Measurements from ENCODE around the gene PGD. TPM values are rescaled to one million over a fixed set of nuclear protein-coding genes. Genes with fewer than 3 reads are reported as not detected.

PGD gene
- total RNA-seq, 8 experiments from 2014 or later, result 128 to 504 (median 213) TPM

- WGBS, 10 experiments, result 0 to 58% (median 17%) methylated on average over 1 to 16 of the region's 16 CpGs; no CpG with 5 or more reads in 3 of the 10 experiments
- Histone ChIP-seq H3K4me1 (replicated peaks in 1 of 2) (peaks cover 14 to 21% of the 10 kb centered on the region in 2 donors), H3K4me3 (peak overlapping the region; percentile 63 to 93 (median 72)), H3K27ac (peak overlapping the region in 1 of 2 donors; percentile 78)
- ATAC-seq (replicated peaks in 6 of 8), result no peak
- in situ Hi-C loops (cut with MboI; ENCODE audit: low pct_unique_long_range_greater_than_20kb in 2 of 9, low sequenced_read_pairs in 9 of 9, unreplicated experiment in 9 of 9), result loop anchor here in 2 of 9 experiments (10.0 kb wide), 1 partner anchor 555 kb away; no protein-coding TSS in a partner anchor
These were observed 31.0 kb downstream of the PGD start for GRCh38 chr1:10429868-10430215.

- WGBS, 10 experiments, result 0 to 3% (median 0%) methylated on average over 1 to 10 of the region's 95 CpGs; no CpG with 5 or more reads in 5 of the 10 experiments
- H3K27ac ChIP-seq, result peak within 1 kb of the TSS; percentile 62 to 78
- in situ Hi-C loops (cut with MboI; ENCODE audit: low pct_unique_long_range_greater_than_20kb in 2 of 9, low sequenced_read_pairs in 9 of 9, unreplicated experiment in 9 of 9), result no loop called here
These were observed 31.6 kb downstream of the PGD start, which contains the start of gene CENPS for GRCh38 chr1:10430216-10431069. Gene CENPS, plus strand, starts transcription at chr1:10430433. Its CDS starts 85 bp downstream, at chr1:10430518.

GRCh38 chr1:10431070-10431730, 32.3 kb downstream of the PGD start:
- peak in 6 of 8 experiments; percentile 1 to 17 (median 4) for ATAC-seq (replicated peaks in 6 of 8)
- WGBS, 10 experiments, result 2 to 53% (median 15%) methylated on average over 5 to 28 of the region's 30 CpGs; no CpG with 5 or more reads in 2 of the 10 experiments
- Histone ChIP-seq H3K4me1 (replicated peaks in 1 of 2) (peaks cover 14 to 21% of the 10 kb centered on the region in 2 donors), H3K4me3 (peak overlapping the region; percentile 63 to 93 (median 72)), H3K27ac (peak overlapping the region; percentile 62 to 78)
- in situ Hi-C loops (cut with MboI; ENCODE audit: low pct_unique_long_range_greater_than_20kb in 2 of 9, low sequenced_read_pairs in 9 of 9, unreplicated experiment in 9 of 9), result no loop called here

More at GRCh38 chr1:10430216-10431069, 31.6 kb downstream of the PGD start, which contains the start of gene CENPS:
- Histone ChIP-seq H3K4me1 (replicated peaks in 1 of 2) (peaks cover 14 to 21% of the 10 kb centered on the region in 2 donors), H3K4me3 (peak within 1 kb of the TSS; percentile 63 to 93 (median 72))
- peak; percentile 84 to 92 (median 91) for ATAC-seq (replicated peaks in 6 of 8)

GRCh38 chr1:10432910-10433700, 34.2 kb downstream of the PGD start:
- WGBS, 10 experiments, result 50 to 83% (median 69%) methylated on average over 2 to 13 of the region's 14 CpGs; no CpG with 5 or more reads in 1 of the 10 experiments
- Histone ChIP-seq H3K4me3 (no peak overlapping the region), H3K4me1 (replicated peaks in 1 of 2) (peaks cover 14 to 21% of the 10 kb centered on the region in 2 donors), H3K27ac (no peak overlapping the region)
- ATAC-seq (replicated peaks in 6 of 8), result no peak
- in situ Hi-C loops (cut with MboI; ENCODE audit: low pct_unique_long_range_greater_than_20kb in 2 of 9, low sequenced_read_pairs in 9 of 9, unreplicated experiment in 9 of 9), result no loop called here

DNA sequence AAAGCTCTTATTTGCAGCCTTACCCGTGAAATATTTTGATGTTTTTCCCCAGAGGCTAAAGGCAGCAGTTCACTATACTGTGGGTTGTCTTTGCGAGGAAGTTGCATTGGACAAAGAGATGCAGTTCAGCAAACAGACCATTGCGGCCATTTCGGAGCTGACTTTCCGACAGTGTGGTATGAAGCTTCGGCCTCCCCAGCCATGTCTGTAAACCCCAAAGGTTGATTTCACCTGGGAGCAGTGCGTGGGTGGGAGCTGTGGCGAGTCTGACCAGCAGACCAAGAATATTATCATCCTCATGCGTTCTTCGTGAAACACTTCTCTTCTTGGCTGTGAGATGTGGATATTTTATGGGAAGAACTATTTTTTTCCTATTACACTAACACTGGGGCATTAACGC, 34.9 kb downstream of the PGD start:
- H3K4me1 ChIP-seq (replicated peaks in 1 of 2), result peaks cover 14 to 26% of the 10 kb centered on the region in 2 donors

GRCh38 chr1:10434590-10434989, 35.7 kb downstream of the PGD start:
- ATAC-seq (replicated peaks in 6 of 8), result no peak
- peaks cover 16 to 33% of the 10 kb centered on the region in 2 donors for H3K4me1 ChIP-seq (replicated peaks in 1 of 2)
- in situ Hi-C loops (cut with MboI; ENCODE audit: low pct_unique_long_range_greater_than_20kb in 2 of 9, low sequenced_read_pairs in 9 of 9, unreplicated experiment in 9 of 9), result no loop called here
- H3K27ac ChIP-seq, result no peak overlapping the region
- 83 to 100% (median 94%) methylated on average over 1 to 5 of the region's 5 CpGs; no CpG with 5 or more reads in 1 of the 10 experiments for WGBS, 10 experiments
- H3K4me3 ChIP-seq, result no peak overlapping the region

More for the DNA sequence above, 34.9 kb downstream of the PGD start:
- 86 to 100% (median 94%) methylated on average over 1 to 11 of the region's 11 CpGs for WGBS, 10 experiments
- no peak for ATAC-seq (replicated peaks in 6 of 8)
- H3K4me3 ChIP-seq, result no peak overlapping the region
- no peak overlapping the region for H3K27ac ChIP-seq
- in situ Hi-C loops (cut with MboI; ENCODE audit: low pct_unique_long_range_greater_than_20kb in 2 of 9, low sequenced_read_pairs in 9 of 9, unreplicated experiment in 9 of 9), result no loop called here

DNA sequence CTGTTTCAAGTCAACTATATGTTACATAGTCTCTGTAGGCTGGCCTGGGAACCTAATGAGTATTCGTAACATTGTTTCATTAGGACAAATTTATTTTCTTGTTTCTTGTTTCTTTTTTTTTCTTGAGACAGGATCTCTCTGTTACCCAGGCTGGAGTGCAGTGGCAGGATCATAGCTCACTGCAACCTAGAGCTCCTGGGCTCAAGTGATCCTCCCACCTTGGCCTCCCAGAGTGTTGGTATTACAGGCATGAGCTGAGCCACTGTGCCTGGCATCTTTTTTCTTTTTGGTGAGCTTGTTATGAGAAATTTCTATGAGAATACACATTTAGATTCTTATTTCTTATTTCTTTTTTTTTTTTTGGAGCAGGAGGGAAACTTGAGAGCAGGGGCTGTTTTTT, 38.2 kb downstream of the PGD start:
- no peak overlapping the region for H3K27ac ChIP-seq
- in situ Hi-C loops (cut with MboI; ENCODE audit: low pct_unique_long_range_greater_than_20kb in 2 of 9, low sequenced_read_pairs in 9 of 9, unreplicated experiment in 9 of 9), result no loop called here
- WGBS, 10 experiments, result 83 to 100% (median 100%) methylated on average over 1 of the region's 1 CpG; no CpG with 5 or more reads in 2 of the 10 experiments
- H3K4me3 ChIP-seq, result no peak overlapping the region
- H3K4me1 ChIP-seq (replicated peaks in 1 of 2), result peaks cover 21 to 42% of the 10 kb centered on the region in 2 donors
- ATAC-seq (replicated peaks in 6 of 8), result no peak

GRCh38 chr1:10438677-10439163, 39.9 kb downstream of the PGD start:
- Histone ChIP-seq H3K27ac (no peak overlapping the region), H3K4me3 (no peak overlapping the region), H3K4me1 (replicated peaks in 1 of 2) (peaks cover 15 to 29% of the 10 kb centered on the region in 2 donors)
- in situ Hi-C loops (cut with MboI; ENCODE audit: low pct_unique_long_range_greater_than_20kb in 2 of 9, low sequenced_read_pairs in 9 of 9, unreplicated experiment in 9 of 9), result no loop called here
- WGBS, 10 experiments, result 67 to 95% (median 86%) methylated on average over 2 to 7 of the region's 7 CpGs
- peak in 3 of 8 experiments; percentile 21 to 67 (median 32) for ATAC-seq (replicated peaks in 6 of 8)

- H3K4me3 ChIP-seq, result no peak overlapping the region
- in situ Hi-C loops (cut with MboI; ENCODE audit: low pct_unique_long_range_greater_than_20kb in 2 of 9, low sequenced_read_pairs in 9 of 9, unreplicated experiment in 9 of 9), result no loop called here
- 59 to 100% (median 83%) methylated on average over 1 to 2 of the region's 2 CpGs; no CpG with 5 or more reads in 2 of the 10 experiments for WGBS, 10 experiments
- peaks cover 15 to 28% of the 10 kb centered on the region in 2 donors for H3K4me1 ChIP-seq (replicated peaks in 1 of 2)
- ATAC-seq (replicated peaks in 6 of 8), result peak in 5 of 8 experiments; percentile 59 to 88 (median 76)
- no peak overlapping the region for H3K27ac ChIP-seq
These were observed 41.4 kb downstream of the PGD start for GRCh38 chr1:10440305-10440704.

GRCh38 chr1:10440794-10441193, 41.9 kb downstream of the PGD start:
- Histone ChIP-seq H3K27ac (peak overlapping the region in 1 of 2 donors; percentile 59), H3K4me3 (no peak overlapping the region), H3K4me1 (replicated peaks in 1 of 2) (peaks cover 15 to 28% of the 10 kb centered on the region in 2 donors)
- peak in 4 of 8 experiments; percentile 39 to 60 (median 54) for ATAC-seq (replicated peaks in 6 of 8)
- in situ Hi-C loops (cut with MboI; ENCODE audit: low pct_unique_long_range_greater_than_20kb in 2 of 9, low sequenced_read_pairs in 9 of 9, unreplicated experiment in 9 of 9), result no loop called here
- WGBS, 10 experiments, result 67 to 100% (median 92%) methylated on average over 1 to 5 of the region's 5 CpGs

DNA sequence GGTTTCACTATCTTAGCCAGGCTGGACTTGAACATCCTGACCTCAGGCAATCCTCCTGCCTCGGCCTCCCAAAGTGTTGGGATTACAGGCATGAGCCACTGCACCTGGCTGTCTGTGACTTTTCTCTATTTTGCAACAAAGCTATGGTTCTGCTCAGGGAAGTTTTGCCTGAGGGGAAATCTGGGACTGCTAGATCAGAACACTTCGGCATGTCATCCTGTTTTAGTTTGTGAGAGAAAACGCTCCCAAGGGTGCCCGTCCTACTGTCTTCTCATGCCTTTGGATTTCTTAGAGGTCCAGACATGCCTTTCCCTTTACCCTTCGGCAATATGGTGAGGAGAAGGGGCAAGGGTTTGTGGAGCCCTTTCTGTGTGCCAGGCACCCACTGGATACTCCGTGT, 45.4 kb downstream of the PGD start:
- no peak for ATAC-seq (replicated peaks in 6 of 8)
- peaks cover 15 to 19% of the 10 kb centered on the region in 2 donors for H3K4me1 ChIP-seq (replicated peaks in 1 of 2)
- H3K27ac ChIP-seq, result no peak overlapping the region
- in situ Hi-C loops (cut with MboI; ENCODE audit: low pct_unique_long_range_greater_than_20kb in 2 of 9, low sequenced_read_pairs in 9 of 9, unreplicated experiment in 9 of 9), result no loop called here
- no peak overlapping the region for H3K4me3 ChIP-seq
- WGBS, 10 experiments, result 90 to 100% (median 97%) methylated on average over 1 to 5 of the region's 6 CpGs; no CpG with 5 or more reads in 1 of the 10 experiments

- in situ Hi-C loops (cut with MboI; ENCODE audit: low pct_unique_long_range_greater_than_20kb in 2 of 9, low sequenced_read_pairs in 9 of 9, unreplicated experiment in 9 of 9), result no loop called here
- no peak for ATAC-seq (replicated peaks in 6 of 8)
- peaks cover 10 to 13% of the 10 kb centered on the region in 2 donors for H3K4me1 ChIP-seq (replicated peaks in 1 of 2)
- no peak overlapping the region for H3K27ac ChIP-seq
- H3K4me3 ChIP-seq, result no peak overlapping the region
- 43 to 100% (median 92%) methylated on average over 1 to 7 of the region's 7 CpGs for WGBS, 10 experiments
These were observed 46.0 kb downstream of the PGD start for GRCh38 chr1:10444795-10445397.
